Omental fat pad (tissue), 4 donors: Measurements from ENCODE around the gene CCNG2. TPM values are rescaled to one million over a fixed set of nuclear protein-coding genes. Genes with fewer than 3 reads are reported as not detected.

Source experiments
- ATAC-seq: fragments of 150-250 bp; one replicate; pipeline ENCODE4 v1.9.1; 2016; ENCODE audit warnings: mild to moderate bottlenecking, moderate library complexity; ENCODE audit not compliant: low FRiP score
- DNase-seq: peaks from one replicate; pipeline ENCODE4 v3.0.0-alpha.2; 2019; ENCODE audit warnings: low spot score
- total RNA-seq, 4 donors: library from RNA; depleted of rRNA; stranded (reverse); fragments of >200 nt; gene quantifications; one replicate each; pipeline ENCODE4 v1.1.0, GENCODE V29; 2016
- TF ChIP-seq, protein P1 (sequence below), 3 donors: fragments of 450-650 bp; IDR thresholded peaks; one replicate each; pipeline ENCODE4 v1.5.1; 2016 to 2017; ENCODE audit warnings: antibody characterized with exemption in 3 of 3, mild to moderate bottlenecking in 3 of 3, moderate library complexity in 2 of 3

CCNG2 gene
- total RNA-seq, 4 donors from 2014 or later: 21.6 to 64.8 (median 33.0) TPM

DNA sequence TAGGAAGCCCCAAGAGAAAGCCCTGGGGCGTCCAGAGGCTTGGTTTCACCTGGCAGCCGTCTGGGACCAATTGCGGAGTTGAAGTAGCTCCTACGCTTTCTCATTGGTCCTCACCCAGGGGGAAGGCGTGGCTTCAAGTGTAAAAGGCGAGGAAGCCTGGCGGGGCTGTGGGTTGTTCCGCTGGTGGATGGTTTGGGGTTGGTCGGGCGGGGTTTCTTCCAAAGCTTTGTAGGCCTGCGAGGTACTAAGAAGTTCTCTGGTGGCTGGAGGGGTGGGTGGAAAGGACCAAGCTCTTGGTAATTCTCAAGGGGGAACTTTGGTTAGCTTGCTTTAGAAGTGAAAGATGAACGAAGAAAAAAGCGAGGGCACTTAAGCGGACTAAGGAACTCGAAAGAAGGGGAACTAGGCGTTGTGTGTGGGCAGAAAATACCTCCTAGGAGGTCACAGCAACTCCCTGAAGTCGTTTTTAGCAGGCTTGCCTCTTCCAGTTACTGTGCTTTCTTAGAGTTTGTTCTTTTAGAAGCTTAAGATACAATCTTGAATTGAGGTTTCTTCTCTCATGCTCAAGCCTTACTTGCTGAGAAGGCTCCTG is 36.6 kb downstream of the CCNG2 start:
- DNase-seq (no peak), ATAC-seq (no peak)
- TF ChIP-seq, protein P1, sequence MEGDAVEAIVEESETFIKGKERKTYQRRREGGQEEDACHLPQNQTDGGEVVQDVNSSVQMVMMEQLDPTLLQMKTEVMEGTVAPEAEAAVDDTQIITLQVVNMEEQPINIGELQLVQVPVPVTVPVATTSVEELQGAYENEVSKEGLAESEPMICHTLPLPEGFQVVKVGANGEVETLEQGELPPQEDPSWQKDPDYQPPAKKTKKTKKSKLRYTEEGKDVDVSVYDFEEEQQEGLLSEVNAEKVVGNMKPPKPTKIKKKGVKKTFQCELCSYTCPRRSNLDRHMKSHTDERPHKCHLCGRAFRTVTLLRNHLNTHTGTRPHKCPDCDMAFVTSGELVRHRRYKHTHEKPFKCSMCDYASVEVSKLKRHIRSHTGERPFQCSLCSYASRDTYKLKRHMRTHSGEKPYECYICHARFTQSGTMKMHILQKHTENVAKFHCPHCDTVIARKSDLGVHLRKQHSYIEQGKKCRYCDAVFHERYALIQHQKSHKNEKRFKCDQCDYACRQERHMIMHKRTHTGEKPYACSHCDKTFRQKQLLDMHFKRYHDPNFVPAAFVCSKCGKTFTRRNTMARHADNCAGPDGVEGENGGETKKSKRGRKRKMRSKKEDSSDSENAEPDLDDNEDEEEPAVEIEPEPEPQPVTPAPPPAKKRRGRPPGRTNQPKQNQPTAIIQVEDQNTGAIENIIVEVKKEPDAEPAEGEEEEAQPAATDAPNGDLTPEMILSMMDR (IDR thresholded peaks at IDR 0.05): no peak

DNA sequence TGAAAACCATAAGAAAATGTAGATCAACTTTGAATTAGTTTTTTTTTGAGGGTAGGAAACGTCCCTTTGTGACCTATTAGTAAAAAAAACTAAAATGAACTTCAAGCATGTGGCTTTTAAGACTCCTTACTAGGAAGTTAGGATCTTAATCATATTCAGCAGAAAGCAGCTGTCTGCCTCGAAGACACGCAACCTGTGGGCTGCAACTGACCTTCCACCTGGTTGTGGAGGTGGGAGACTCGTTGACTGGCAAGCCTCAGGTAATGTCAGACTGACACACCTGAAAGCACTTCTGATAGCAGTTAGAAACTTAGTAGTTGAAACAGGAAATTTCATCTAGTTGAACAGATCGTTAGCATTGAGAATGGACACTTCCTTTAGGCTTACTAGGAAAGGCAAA is 37.4 kb downstream of the CCNG2 start:
- DNase-seq (no peak), ATAC-seq (no peak)
- TF ChIP-seq, protein P1 (IDR thresholded peaks at IDR 0.05): no peak

DNA sequence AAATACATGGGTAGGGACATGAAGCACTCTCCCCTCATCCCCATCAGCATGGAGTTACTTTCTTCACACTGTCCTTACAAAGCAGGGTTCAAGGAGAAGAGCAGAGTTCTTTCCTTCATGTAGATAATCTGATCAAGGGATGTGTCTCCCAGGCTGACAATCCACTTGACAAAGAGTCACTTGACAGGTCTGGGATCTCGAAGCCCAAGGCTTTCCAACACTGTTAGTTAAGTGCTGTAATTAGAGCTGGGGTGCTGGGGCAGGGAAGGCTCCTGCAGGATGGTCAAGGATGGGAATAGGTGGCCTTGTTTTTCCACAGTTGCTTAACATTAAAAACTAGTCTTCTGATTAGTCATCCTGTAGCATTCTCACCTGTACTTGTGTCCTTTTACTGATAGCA is 38.0 kb downstream of the CCNG2 start:
- TF ChIP-seq, protein P1 (IDR thresholded peaks at IDR 0.05): no peak
- no peak for DNase-seq
- no peak for ATAC-seq

DNA sequence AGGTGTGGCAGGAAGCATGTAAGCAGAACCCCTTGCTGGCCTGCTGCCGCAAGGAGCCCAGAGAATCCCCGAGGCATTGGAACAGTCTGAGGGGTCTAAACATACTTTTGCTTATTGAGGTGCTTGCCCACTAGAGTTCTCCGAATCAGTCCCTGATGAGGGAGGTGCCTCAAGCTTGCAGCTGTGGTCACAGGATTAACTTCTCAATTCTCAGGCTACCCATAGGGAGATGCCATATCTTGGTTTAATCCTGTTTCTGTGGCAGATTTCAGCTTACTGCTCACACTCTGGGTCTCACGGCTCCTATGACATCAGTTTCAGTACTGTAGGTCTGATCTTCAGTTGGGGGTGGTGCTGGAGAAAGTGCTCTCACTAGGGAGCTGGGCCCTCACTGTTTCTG is 39.9 kb downstream of the CCNG2 start:
- TF ChIP-seq, protein P1 (IDR thresholded peaks at IDR 0.05): no peak
- no peak for DNase-seq
- ATAC-seq: no peak

DNA sequence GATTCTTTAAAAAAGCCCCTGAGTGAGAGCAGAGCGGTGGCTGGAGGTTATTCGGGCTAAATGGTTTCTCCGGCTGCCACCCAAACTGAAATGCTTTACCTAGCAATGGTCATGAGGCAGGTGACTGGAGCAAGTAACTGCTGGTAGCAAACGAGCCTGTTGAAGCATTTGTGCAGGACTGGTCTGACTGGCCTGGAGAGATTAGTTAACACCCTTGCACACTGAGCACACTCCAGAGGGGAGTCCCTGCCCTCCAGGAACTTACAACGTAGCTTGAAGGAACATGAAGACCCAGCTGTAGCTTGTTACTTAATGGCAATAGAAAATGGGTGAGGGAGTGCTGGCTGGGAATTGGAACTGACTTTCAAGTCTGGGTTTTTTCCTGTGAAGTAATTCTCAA is 40.4 kb downstream of the CCNG2 start:
- TF ChIP-seq, protein P1 (IDR thresholded peaks at IDR 0.05): no peak
- ATAC-seq (no peak), DNase-seq (no peak)

DNA sequence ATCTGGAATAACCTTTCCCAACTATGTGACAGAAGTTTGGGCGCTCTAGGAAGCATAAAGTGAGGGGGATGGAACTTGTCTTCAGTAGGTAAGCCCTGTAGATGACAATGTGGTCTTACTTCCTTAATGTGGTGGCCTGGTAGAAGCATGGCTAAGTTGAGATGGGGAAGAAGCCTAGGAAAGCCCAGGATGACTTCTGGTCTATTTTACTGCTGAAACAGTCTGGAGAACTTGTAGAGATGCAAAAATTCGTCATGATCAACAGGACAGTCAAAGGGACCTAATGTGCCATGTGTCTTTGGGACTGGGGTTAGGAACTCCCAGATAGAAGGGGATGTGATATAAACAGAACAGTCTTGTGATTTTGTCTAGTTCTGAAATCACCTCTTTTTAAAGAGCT is 40.8 kb downstream of the CCNG2 start:
- DNase-seq (no peak), ATAC-seq (no peak)
- TF ChIP-seq, protein P1 (IDR thresholded peaks at IDR 0.05): no peak

DNA sequence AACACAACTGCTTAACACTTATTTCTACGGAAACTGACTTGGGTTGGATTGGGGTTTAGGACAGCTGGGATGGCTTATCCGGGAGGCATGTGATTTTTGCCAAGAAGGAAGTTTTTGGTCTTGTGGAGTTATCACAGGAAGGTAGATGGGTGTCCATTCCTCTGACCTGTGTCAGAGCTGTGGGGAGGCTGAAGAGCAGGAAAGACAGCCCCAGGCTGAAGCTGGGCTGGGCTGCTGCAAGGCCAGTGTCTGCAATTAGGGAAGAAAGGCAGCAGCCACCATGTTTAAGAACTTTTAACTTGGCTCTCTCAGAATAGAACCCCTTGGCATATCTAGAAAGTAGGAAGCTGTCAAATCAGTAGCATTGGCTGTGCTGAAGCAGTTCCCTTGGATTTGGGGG is 42.3 kb downstream of the CCNG2 start:
- ATAC-seq: no peak
- TF ChIP-seq, protein P1 (IDR thresholded peaks at IDR 0.05): no peak
- no peak for DNase-seq
